HG03565 (cell line): Measurements from ENCODE around the gene PCDHB15.
"Not testable (repeated sequence)": the region's sequence is repeated elsewhere in the genome, so short reads cannot be mapped to it uniquely, and the experiment has no call there.

Experiments
- ATAC-seq: cut with Tn5 transposase; IDR thresholded peaks from one replicate; pipeline ENCODE4 v1.9.1; 2021; ENCODE audit warnings: mild to moderate bottlenecking, moderate library complexity; ENCODE audit not compliant: unreplicated experiment

Gene PCDHB15

DNA sequence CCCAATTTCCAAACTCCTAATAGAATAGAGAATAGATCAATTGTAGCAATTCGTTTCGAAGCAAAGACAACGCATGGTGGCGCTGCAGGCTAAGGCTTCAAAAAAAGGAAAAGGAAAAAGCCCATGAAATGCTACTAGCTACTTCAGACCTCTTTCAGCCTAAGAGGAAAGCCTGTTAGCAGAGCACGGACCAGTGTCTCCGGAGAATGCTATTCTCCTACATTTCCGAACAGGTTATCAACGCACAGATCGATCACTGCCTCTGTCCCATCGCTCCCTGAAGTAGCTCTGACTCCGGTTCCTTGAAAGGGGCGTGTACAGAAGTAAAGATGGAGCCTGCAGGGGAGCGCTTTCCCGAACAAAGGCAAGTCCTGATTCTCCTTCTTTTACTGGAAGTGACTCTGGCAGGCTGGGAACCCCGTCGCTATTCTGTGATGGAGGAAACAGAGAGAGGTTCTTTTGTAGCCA, at the start of gene PCDHB15:
TSS of gene PCDHB15 (plus strand) at position 146 of the 468 bp plus-strand sequence. CDS start at position 330, 184 bp downstream.
- ATAC-seq, result no peak

DNA sequence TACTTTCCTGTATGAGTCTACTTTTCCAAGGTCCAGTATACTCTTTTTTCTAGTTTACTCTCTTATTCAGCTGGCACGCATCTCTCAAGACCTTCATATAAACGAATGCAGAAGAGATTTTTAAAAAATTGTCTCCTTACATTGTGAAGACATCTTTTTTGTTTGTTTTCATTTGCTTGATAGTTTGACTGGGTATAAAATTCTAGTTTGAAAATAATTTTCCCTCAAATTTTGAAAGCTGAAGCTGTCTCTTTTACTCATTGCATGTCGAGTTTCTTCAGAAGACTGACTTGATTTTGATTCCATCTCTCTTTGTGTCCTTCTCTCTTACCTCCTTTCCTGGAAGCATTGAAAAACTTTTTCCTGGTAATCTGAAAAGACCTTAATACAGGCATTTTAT, 48.8 kb upstream of the PCDHB15 start:
- ATAC-seq, result no peak

DNA sequence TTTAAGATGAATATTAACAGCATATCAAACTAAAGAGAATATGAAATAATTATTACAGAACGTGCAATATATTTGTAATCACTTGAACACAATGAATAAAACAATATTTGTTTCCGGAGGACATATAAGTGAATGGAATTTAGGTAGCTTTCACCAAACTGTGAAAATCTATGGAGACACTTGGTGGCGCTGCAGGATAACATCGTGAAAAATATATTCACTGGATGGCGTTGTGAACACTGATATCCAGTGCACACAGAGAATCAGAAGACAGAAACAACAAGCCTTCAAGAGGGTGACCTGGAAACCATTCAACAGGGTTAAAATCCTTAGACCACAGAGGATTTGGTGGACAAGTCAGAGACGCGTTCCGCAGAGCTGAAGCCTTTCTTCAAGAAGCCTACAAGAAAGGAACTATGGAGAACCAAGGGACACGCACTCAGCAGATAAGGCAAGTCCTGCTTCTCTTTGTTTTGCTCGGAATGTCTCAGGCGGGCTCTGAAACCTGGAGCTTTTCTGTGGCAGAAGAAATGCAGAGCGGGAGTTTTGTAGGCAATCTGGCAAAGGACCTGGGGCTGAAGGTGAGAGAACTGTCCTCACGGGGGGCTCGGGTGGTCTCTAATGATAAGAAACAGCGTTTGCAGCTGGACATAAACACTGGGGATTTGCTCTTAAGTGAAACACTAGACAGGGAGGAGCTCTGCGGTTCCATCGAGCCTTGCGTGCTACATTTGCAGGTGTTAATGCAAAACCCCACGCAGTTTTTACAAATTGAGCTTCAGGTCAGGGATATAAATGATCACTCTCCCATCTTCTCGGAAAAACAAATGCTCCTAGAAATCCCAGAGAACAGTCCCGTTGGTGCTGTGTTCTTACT, 45.6 kb upstream of the PCDHB15 start, which contains the start of gene PCDHB11:
TSS of gene PCDHB11 (plus strand) at position 269 of the 877 bp plus-strand sequence. CDS start at position 417, 148 bp downstream.
- no peak for ATAC-seq

DNA sequence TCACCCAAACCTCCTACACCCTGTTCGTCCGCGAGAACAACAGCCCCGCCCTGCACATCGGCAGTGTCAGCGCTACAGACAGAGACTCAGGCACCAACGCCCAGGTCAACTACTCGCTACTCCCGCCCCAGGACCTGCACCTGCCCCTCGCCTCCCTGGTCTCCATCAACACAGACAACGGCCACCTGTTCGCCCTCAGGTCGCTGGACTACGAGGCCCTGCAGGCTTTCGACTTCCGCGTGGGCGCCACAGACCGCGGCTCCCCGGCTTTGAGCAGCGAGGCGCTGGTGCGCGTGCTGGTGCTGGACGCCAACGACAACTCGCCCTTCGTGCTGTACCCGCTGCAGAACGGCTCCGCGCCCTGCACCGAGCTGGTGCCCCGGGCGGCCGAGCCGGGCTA, 44.1 kb upstream of the PCDHB15 start:
- not testable (repeated sequence) for ATAC-seq

DNA sequence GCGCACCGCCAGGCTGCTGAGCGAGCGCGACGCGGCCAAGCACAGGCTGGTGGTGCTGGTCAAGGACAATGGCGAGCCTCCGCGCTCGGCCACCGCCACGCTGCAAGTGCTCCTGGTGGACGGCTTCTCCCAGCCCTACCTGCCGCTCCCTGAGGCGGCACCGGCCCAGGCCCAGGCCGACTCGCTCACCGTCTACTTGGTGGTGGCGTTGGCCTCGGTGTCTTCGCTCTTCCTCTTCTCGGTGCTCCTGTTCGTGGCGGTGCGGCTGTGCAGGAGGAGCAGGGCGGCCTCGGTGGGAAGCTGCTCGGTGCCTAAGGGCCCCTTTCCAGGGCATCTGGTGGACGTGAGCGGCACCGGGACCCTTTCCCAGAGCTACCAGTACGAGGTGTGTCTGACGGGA, 43.5 kb upstream of the PCDHB15 start:
- ATAC-seq, result not testable (repeated sequence)

DNA sequence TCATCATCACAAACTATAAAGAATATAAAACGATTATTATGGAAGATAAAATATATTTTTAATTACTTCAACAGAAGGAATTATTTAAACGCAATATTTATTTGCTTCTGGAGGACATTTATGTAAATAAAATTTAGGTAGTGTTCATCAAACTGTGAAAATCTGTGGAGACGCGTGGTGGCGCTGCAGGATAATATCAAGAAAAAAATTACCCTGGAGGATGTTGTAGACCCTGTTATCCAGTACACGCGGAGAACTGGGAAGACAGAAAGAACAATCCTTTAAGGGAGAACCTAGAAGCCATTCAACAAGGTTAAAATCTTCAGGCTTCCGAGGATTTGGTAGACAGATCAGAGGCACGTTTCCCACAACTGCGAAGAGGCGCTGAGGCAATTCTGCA, 36.7 kb upstream of the PCDHB15 start, which contains the start of gene PCDHB12:
TSS of gene PCDHB12 (plus strand) at position 242 of the 400 bp plus-strand sequence. CDS start 189 bp downstream, outside the sequence.
- ATAC-seq, result no peak

DNA sequence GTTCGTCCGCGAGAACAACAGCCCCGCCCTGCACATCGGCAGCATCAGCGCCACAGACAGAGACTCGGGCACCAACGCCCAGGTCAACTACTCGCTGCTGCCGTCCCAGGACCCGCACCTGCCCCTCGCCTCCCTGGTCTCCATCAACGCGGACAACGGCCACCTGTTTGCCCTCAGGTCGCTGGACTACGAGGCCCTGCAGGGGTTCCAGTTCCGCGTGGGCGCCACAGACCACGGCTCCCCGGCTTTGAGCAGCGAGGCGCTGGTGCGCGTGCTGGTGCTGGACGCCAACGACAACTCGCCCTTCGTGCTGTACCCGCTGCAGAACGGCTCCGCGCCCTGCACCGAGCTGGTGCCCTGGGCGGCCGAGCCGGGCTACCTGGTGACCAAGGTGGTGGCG, 34.9 kb upstream of the PCDHB15 start:
- not testable (repeated sequence) for ATAC-seq

DNA sequence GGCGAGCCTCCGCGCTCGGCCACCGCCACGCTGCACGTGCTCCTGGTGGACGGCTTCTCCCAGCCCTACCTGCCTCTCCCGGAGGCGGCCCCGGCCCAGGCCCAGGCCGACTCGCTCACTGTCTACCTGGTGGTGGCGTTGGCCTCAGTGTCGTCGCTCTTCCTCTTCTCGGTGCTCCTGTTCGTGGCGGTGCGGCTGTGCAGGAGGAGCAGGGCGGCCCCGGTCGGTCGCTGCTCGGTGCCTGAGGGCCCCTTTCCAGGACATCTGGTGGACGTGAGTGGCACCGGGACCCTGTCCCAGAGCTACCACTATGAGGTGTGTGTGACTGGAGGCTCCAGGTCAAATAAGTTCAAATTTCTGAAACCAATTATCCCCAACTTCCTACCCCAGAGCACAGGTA, 34.3 kb upstream of the PCDHB15 start:
- ATAC-seq, result not testable (repeated sequence)

DNA sequence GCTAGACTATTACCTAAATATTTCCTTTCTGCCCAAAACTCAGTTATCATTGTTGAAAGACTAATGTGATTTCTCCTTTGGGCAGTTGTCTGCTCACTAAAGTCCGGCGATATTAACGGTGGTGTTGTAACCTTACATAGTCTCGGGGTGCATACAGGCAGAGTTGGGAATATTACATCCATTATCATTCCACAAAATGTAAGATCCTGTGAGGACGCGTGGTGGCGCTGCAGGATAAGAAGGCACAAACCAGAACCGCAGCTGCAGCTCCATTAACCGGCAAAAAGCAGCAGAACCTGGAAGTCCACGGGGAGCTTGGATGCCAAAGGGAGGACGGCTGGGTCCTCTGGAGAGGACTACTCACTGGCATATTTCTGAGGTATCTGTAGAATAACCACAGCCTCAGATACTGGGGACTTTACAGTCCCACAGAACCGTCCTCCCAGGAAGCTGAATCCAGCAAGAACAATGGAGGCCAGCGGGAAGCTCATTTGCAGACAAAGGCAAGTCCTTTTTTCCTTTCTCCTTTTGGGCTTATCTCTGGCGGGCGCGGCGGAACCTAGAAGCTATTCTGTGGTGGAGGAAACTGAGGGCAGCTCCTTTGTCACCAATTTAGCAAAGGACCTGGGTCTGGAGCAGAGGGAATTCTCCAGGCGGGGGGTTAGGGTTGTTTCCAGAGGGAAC, 31.4 kb upstream of the PCDHB15 start, which contains the start of gene PCDHB13:
TSS of gene PCDHB13 (plus strand) at position 264 of the 684 bp plus-strand sequence. CDS start at position 469, 205 bp downstream.
- ATAC-seq, result not testable (repeated sequence)

DNA sequence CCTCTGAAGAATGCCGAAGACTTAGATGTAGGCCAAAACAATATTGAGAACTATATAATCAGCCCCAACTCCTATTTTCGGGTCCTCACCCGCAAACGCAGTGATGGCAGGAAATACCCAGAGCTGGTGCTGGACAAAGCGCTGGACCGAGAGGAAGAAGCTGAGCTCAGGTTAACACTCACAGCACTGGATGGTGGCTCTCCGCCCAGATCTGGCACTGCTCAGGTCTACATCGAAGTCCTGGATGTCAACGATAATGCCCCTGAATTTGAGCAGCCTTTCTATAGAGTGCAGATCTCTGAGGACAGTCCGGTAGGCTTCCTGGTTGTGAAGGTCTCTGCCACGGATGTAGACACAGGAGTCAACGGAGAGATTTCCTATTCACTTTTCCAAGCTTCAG, 30.6 kb upstream of the PCDHB15 start:
- ATAC-seq, result not testable (repeated sequence)

DNA sequence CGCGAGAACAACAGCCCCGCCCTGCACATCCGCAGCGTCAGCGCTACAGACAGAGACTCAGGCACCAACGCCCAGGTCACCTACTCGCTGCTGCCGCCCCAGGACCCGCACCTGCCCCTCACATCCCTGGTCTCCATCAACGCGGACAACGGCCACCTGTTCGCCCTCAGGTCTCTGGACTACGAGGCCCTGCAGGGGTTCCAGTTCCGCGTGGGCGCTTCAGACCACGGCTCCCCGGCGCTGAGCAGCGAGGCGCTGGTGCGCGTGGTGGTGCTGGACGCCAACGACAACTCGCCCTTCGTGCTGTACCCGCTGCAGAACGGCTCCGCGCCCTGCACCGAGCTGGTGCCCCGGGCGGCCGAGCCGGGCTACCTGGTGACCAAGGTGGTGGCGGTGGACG, 29.7 kb upstream of the PCDHB15 start:
- not testable (repeated sequence) for ATAC-seq

DNA sequence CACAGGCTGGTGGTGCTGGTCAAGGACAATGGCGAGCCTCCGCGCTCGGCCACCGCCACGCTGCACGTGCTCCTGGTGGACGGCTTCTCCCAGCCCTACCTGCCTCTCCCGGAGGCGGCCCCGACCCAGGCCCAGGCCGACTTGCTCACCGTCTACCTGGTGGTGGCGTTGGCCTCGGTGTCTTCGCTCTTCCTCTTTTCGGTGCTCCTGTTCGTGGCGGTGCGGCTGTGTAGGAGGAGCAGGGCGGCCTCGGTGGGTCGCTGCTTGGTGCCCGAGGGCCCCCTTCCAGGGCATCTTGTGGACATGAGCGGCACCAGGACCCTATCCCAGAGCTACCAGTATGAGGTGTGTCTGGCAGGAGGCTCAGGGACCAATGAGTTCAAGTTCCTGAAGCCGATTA, 29.2 kb upstream of the PCDHB15 start:
- ATAC-seq, result not testable (repeated sequence)

DNA sequence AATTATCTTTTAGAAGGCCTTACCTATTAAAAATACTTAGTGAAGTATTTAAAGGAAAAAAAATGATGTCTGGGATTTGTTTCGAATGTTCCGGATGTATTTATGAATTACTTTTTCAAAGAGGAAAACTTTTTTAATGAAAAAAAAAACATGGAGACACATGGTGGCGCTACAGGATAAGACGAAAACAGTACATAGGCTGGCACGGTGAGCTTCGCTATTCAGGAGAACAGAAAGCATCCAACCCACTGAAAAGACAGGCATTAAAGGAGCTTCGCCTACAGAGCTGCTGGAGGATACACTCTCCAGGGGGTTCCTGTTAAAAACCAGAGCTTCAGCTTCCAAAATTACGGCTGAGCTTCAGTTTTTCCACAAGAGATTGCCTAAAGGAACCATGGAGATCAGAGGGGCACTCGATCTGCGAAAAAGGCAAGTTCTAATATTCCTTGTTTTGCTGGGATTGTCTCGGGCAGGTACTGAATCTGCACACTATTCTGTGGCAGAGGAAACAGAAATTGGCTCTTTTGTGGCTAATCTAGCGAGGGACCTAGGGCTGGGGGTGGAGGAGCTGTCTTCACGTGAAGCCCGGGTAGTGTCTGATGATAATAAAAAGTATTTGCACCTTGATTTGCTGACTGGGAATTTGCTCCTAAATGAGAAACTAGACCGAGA, 21.9 kb upstream of the PCDHB15 start, which contains the start of gene PCDHB14:
TSS of gene PCDHB14 (plus strand) at position 232 of the 672 bp plus-strand sequence. CDS start at position 395, 163 bp downstream.
- no peak for ATAC-seq

DNA sequence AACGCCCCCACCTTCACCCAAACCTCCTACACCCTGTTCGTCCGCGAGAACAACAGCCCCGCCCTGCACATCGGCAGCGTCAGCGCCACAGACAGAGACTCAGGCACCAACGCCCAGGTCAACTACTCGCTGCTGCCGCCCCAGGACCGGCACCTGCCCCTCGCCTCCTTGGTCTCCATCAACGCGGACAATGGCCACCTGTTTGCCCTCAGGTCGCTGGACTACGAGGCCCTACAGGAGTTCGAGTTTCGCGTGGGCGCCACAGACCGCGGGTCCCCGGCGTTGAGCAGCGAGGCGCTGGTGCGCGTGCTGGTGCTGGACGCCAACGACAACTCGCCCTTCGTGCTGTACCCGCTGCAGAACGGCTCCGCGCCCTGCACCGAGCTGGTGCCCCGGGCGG, 20.4 kb upstream of the PCDHB15 start:
- not testable (repeated sequence) for ATAC-seq

DNA sequence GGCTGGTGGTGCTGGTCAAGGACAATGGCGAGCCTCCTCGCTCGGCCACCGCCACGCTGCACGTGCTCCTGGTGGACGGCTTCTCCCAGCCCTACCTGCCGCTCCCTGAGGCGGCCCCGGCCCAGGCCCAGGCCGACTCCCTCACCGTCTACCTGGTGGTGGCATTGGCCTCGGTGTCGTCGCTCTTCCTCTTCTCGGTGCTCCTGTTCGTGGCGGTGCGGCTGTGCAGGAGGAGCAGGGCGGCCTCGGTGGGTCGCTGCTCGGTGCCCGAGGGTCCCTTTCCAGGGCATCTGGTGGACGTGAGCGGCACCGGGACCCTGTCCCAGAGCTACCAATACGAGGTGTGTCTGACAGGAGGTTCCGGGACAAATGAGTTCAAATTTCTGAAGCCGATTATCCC, 19.8 kb upstream of the PCDHB15 start:
- not testable (repeated sequence) for ATAC-seq

DNA sequence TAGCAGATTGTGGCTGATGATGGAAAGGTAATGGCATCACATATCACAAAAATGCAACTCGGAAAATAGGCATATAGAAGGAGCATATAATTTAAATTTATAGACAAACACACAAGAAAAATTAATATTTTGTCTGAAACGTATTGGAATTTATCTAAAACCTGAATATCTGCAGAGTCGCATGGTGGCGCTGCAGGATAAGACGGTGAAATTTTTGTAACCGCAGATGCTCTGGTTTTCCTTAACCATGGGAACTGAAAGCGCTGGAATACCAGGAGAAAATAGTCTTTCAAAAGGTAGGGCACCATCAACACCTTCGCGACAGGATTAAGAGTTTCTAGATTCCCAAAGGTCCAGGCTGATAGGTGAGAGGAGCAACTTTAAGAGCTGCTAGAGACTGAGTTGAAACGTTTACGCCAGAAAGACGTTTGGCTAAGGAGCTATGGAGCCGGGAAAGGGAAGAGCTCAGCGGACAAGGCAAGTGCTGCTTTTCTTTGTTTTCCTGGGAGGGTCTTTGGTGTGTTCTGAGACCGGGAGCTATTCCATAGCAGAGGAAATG, 11.0 kb upstream of the PCDHB15 start:
- no peak for ATAC-seq

DNA sequence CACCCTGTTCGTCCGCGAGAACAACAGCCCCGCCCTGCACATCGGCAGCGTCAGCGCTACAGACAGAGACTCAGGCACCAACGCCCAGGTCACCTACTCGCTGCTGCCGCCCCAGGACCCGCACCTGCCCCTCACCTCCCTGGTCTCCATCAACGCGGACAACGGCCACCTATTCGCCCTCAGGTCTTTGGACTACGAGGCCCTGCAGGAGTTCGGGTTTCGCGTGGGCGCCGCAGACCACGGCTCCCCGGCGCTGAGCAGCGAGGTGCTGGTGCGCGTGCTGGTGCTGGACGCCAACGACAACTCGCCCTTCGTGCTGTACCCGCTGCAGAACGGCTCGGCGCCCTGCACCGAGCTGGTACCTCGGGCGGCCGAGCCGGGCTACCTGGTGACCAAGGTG, 9.3 kb upstream of the PCDHB15 start:
- ATAC-seq, result not testable (repeated sequence)

DNA sequence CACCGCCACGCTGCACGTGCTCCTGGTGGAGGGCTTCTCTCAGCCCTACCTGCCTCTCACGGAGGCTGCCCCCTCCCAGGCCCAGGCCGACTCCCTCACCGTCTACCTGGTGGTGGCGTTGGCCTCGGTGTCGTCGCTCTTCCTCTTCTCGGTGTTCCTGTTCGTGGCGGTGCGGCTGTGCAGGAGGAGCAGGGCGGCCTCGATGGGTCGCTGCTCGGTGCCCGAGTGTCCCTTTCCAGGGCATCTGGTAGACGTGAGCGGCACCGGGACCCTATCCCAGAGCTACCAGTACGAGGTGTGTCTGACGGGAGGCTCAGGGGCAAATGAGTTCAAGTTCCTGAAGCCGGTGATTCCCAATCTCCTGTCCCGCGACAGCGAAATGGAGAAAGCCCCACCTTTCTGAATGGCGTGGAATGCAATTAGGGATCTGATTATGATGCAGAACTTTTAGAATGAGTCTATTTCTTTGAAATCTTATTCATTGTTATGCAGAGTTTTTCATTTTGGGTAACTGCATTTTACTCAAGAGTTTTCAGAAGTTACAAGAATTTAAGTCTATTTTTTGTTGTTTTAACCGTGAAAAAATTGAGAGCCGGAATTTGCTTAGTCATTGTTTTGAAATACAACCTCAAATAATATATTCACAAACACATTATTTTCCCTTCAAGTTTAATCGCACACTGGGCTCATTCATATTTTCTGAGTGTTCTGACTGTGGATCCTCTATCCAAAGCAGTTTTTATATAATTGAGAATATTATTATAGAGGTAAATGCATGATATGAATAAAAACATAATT, 8.5 kb upstream of the PCDHB15 start:
- ATAC-seq, result no peak

DNA sequence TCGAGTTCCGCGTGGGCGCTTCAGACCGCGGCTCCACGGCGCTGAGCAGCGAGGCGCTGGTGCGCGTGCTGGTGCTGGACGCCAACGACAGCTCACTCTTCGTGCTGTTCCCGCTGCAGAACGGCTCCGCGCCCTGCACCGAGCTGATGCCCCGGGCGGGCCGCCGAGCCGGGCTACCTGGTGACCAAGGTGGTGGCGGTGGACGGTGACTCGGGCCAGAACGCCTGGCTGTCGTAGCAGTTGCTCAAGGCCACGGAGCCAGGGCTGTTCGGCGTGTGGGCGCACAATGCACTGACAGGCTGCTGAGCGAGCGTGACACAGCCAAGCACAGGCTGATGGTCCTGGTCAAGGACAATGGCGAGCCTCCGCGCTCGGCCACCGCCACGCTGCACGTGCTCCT, 3.7 kb upstream of the PCDHB15 start:
- no peak for ATAC-seq

DNA sequence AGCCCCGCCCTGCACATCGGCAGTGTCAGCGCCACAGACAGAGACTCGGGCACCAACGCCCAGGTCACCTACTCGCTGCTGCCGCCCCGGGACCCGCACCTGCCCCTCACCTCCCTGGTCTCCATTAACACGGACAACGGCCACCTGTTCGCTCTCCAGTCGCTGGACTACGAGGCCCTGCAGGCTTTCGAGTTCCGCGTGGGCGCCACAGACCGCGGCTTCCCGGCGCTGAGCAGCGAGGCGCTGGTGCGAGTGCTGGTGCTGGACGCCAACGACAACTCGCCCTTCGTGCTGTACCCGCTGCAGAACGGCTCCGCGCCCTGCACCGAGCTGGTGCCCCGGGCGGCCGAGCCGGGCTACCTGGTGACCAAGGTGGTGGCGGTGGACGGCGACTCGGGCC, 1.8 kb downstream of the PCDHB15 start:
- ATAC-seq, result not testable (repeated sequence)
